MG63 (cell line): ENCODE data around the gene RCC1. TPM values are rescaled to one million over a fixed set of nuclear protein-coding genes. Genes with fewer than 3 reads are reported as not detected.
A peak's percentile ranks its signal among the peaks of the same experiment; 100 is the strongest.
"Not testable (repeated sequence)": the region's sequence is repeated elsewhere in the genome, so short reads cannot be mapped to it uniquely, and the experiment has no call there.

ENCODE experiments used
- DNase-seq: peaks from one replicate; pipeline ENCODE4 v3.0.0-alpha.2; 2020
- H3K27me3 ChIP-seq: fragments of 250-450 bp; sonication (Bioruptor Pico); 2 replicates; pipeline ENCODE4 v1.5.1; 2020; ENCODE audit warnings: mild to moderate bottlenecking, moderate library complexity
- H3K36me3 ChIP-seq: fragments of 250-450 bp; sonication (Bioruptor Pico); 2 replicates; pipeline ENCODE4 v1.5.1; 2020; ENCODE audit warnings: mild to moderate bottlenecking, moderate library complexity
- H3K4me3 ChIP-seq: fragments of 250-450 bp; sonication (Bioruptor Pico); 2 replicates; pipeline ENCODE4 v1.5.1; 2020; ENCODE audit warnings: mild to moderate bottlenecking, moderate library complexity
- H3K9me3 ChIP-seq: fragments of 250-450 bp; sonication (Bioruptor Pico); 2 replicates; pipeline ENCODE4 v1.5.1; 2020; ENCODE audit warnings: mild to moderate bottlenecking, moderate library complexity
- total RNA-seq: library from RNA; depleted of rRNA; stranded (reverse); fragments of >200 nt; shearing (Covaris generic); gene quantifications from 2 replicates; pipeline ENCODE4 v1.2.3, GENCODE V29; 2014; ENCODE audit warnings: low replicate concordance; rRNA removed

The RCC1 gene, protein sequence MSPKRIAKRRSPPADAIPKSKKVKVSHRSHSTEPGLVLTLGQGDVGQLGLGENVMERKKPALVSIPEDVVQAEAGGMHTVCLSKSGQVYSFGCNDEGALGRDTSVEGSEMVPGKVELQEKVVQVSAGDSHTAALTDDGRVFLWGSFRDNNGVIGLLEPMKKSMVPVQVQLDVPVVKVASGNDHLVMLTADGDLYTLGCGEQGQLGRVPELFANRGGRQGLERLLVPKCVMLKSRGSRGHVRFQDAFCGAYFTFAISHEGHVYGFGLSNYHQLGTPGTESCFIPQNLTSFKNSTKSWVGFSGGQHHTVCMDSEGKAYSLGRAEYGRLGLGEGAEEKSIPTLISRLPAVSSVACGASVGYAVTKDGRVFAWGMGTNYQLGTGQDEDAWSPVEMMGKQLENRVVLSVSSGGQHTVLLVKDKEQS
- 116 and 153 TPM in 2 replicates for total RNA-seq

DNA sequence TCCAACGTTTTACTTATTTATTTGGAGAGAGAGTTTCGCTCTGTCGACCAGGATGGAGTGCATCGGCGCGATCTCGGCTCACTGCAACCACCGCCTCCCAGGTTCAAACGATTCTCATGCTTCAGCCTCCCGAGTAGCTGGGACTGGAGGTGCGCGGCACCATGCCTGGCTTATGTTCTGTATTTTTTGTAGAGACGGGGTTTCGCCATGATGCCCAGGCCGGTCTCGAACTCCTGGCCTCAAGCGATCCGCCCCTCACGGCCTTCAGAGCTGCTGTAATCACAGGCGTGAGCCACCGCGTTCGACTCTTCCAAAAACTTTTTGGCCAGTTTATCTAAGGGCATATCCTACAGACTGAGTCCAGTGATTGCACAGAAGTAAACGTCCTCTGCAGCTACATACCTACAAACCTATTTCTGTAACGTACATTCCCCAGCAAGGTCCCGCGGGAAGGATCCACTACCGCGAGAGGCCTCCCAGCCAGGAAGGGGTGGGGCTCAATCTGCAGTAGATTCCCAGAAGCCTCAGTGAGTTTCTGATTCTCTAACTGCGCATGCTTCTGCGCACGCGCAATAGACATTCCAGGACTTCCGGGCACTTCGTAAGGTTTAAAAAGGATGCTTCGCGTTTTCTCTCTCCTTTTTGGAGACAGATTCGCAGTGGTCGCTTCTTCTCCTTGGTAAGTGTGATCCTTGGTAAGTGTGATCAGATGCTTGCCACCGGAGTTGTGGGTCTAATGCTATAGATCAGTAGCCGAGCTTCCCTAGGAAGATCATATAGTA lies at the start of gene RCC1:
Gene RCC1, plus strand, starts transcription at position 638 of the 782 bp plus-strand sequence. CDS start 23,824 bp downstream, outside the sequence.
- Histone ChIP-seq H3K36me3 (peaks cover 46% of the 10 kb centered on the region), H3K4me3 (peak within 1 kb of the TSS; percentile 96), H3K9me3 (no peaks in the 10 kb centered on the region; the same call in 1 of the 2 replicates)

DNA sequence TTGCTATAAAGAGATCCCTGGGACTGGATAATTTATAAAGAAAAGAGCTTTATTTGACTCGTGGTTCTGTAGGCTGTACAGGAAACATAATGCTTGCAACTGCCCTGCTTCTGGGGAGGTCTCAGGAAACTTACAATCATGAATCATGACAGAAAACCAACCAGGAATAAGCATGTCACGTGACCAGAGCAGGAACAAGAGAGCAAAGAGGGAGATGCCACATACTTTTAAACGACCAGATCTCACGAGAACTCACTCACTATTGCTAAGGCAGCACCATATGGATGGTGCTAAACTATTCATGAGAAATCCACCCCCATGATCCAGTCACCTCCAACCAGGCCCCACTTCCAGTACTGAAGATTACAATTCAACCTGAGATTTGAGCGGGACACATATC lies 49.8 kb upstream of the RCC1 start:
- Histone ChIP-seq H3K4me3 (no peak overlapping the region), H3K27me3 (no peaks in the 10 kb centered on the region), H3K9me3 (no peaks in the 10 kb centered on the region), H3K36me3 (peaks cover 35% of the 10 kb centered on the region)
- no peak for DNase-seq

More for the DNA sequence above, at the start of gene RCC1:
- peak; percentile 97 for DNase-seq
- 0 out of 2 replicates have a peak, but pooled peaks cover 2% of the 10 kb centered on the region for H3K27me3 ChIP-seq

DNA sequence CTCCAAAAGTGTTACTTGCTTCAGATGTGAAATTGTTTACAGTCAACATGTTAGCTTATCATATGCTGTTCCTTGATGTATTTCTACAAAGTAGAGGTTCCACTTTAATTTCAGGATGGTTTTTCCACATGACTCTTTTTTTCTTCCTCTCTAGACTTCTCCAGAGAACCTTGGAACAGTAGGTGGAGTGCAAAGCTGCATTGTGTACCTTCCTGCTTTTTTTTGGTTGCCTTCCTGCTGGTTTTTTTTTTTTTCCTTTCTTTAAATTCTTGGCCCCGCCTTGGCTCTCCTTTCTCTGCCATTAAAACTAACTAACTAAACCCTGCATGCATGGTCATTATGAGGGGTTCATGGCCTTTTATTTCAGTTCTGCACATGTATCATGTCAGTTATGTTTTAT lies 48.2 kb upstream of the RCC1 start:
- no peaks in the 10 kb centered on the region for H3K9me3 ChIP-seq
- peaks cover 40% of the 10 kb centered on the region for H3K36me3 ChIP-seq
- H3K4me3 ChIP-seq: no peak overlapping the region
- H3K27me3 ChIP-seq: no peaks in the 10 kb centered on the region
- DNase-seq: no peak

DNA sequence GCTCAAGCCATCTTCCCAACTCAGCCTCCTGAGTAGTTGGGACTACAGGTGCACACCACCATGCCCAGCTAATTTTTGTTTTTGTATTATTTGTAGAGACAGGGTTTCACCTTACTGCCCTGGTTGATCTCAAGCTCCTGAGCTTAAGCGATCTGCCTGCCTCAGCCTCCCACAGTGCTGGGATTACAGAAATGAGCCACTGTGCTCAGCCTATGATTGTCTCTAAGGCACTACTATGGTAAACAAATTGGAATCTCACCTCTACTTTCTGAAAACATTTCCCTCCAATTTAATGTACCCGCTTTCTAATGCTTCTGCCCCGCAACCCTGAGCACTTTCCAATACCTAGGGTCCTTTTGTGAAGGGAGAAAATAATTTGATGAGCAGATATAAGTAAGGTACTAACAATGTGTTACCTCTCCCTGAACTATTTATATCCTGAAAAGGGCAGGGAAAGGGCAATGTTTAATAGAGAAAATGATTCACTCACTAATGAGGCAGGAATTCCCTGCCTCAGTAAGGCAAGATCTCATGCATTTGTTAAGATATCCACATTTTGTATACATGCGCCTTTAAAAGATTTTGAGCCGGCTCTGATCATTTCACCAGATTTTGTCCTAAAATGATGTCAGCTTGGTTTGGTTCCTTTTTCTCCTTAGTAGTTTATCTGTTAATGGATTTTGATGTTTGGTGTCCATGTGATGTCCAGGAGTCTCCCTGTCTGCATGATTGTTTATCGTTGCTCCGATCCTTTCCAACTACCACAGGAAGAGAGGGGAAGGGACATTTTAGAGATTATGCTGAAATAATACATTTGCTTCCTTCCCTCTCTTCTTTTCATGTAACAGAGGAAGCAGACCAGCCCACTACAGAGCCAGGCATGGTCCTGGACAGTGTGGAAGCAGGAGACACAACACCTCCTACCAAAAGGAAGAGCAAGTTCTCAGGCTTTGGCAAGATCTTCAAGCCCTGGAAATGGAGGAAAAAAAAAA lies 47.3 kb upstream of the RCC1 start:
- no peak for DNase-seq
- no peaks in the 10 kb centered on the region for H3K9me3 ChIP-seq
- H3K4me3 ChIP-seq: no peak overlapping the region
- H3K27me3 ChIP-seq: no peaks in the 10 kb centered on the region
- peaks cover 39% of the 10 kb centered on the region for H3K36me3 ChIP-seq

DNA sequence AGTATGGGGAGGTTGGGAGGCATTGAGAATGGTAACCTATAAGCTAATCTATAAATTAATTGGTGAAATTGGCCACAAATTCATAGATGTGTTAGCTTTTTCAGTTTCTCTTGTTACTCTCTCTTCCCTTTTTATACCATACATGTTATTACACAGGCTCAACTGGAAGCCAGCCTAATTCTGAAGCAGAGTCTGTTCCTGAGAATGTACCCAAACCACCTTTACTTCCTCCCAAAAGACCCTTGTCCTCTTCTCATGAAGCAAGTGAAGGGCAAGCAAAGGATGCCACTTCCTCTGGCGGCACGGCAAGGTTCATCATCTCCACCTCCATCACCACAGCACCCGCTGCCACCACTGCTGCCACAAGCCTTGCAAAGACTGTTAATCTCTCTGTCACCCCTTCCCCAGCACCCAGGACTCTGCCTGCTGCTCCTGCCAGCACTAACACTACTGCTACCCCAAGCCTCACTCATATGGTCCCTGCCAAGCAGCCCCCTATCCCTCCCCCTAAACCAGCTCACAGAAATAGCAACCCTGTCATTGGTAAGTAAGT lies 39.5 kb upstream of the RCC1 start:
- Histone ChIP-seq H3K4me3 (no peak overlapping the region), H3K36me3 (peaks cover 65% of the 10 kb centered on the region), H3K27me3 (no peaks in the 10 kb centered on the region), H3K9me3 (no peaks in the 10 kb centered on the region)
- no peak for DNase-seq

DNA sequence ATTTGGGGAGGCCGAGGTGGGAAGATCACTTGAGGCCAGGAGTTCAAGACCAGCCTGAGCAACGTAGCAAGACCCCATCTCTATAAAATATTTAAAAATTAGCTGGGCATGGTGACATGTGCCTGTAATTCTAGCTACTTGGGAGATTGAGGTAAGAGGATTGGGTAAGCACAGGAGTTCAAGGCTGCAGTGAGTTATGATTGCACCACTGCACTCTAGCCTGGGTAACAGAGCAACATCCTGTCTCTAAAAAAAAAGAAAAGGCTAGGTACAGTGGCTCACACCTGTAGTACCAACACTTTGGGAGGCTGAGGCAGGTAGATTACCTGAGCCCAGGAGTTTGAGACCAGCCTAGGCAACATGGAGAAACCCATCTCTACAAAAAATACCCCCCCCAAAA lies 35.7 kb upstream of the RCC1 start:
- Histone ChIP-seq H3K9me3 (no peaks in the 10 kb centered on the region), H3K4me3 (no peak overlapping the region), H3K36me3 (peaks cover 60% of the 10 kb centered on the region), H3K27me3 (no peaks in the 10 kb centered on the region)
- DNase-seq: no peak

DNA sequence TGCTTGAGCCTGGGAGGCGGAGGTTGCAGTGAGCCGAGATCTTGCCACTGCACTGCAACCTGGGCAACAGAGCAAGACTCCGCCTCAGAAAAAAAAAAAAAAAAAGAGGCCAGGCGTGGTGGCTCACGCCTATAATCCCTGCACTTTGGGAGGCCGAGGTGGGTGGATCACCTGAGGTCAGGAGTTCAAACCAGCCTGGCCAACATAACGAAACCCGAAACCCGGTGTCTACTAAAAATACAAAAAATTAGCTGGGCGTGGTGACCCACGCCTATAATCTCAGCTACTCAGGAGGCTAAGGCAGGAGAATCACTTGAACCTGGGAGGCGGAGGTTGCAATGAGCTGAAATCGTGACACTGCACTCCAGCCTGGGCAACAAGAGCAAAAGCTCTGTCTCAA lies 26.3 kb upstream of the RCC1 start:
- H3K36me3 ChIP-seq: peaks cover 73% of the 10 kb centered on the region
- H3K27me3 ChIP-seq, H3K9me3 ChIP-seq, DNase-seq, H3K4me3 ChIP-seq: not testable (repeated sequence)

DNA sequence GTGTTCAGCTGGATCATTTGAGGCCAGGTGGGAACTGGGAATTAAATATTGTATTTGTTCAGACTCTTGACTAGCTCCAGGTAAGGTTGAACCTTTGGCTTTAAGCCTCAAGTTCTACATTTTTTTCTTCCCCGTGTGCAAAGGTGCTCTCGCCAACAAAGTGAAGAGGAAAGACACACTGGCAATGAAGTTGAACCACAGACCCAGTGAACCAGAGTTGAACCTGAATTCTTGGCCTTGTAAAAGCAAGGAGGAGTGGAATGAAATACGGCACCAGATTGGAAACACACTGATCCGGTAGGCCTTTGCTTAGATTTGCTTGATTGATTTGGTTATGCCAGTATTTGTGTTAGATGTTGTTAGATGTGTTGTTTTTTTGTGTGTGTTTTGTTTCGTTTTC lies 25.5 kb upstream of the RCC1 start:
- Histone ChIP-seq H3K9me3 (no peaks in the 10 kb centered on the region), H3K36me3 (peaks cover 72% of the 10 kb centered on the region), H3K27me3 (no peaks in the 10 kb centered on the region), H3K4me3 (no peak overlapping the region)
- no peak for DNase-seq

DNA sequence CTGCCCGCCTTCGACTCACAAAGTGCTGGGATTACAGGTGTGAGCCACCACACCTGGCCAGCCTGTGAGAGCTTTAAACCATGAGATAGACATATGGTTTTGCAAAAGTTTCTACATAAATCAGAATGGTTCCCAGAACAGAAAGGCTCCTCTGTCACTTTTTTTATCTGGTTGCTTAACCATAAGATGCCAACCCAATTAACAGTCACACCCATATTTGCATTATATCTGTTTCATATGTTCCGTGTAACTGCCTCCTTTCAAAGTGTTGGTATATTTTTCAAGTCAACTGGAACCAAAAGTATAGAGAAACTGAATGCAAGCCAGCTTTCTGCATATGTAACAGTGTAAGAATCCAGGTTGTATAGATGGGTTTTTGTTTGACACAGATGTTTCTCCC lies 23.7 kb upstream of the RCC1 start:
- Histone ChIP-seq H3K9me3 (no peaks in the 10 kb centered on the region), H3K4me3 (no peak overlapping the region), H3K27me3 (no peaks in the 10 kb centered on the region), H3K36me3 (peaks cover 63% of the 10 kb centered on the region)
- DNase-seq: no peak

DNA sequence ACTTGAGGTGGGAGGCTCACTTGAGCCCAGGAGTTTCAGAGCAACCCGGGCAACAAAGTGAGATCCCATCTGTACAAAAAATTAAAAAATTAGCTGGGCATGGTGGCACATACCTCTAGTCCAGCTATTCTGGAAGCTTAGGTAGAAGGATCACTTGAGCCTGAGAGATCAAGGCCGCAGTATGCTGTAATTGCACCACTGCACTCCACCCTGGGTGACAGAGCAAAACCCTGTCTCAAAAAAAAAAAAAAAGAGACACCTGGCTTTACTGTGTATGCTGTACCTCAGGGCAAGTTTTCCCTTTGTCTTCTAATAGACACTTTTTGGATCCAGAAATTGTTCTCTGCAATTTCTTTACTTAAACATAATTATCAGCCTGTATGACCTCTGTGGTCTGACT lies 23.1 kb upstream of the RCC1 start:
- H3K9me3 ChIP-seq: no peaks in the 10 kb centered on the region
- H3K27me3 ChIP-seq: no peaks in the 10 kb centered on the region
- no peak for DNase-seq
- no peak overlapping the region for H3K4me3 ChIP-seq
- peaks cover 59% of the 10 kb centered on the region for H3K36me3 ChIP-seq

DNA sequence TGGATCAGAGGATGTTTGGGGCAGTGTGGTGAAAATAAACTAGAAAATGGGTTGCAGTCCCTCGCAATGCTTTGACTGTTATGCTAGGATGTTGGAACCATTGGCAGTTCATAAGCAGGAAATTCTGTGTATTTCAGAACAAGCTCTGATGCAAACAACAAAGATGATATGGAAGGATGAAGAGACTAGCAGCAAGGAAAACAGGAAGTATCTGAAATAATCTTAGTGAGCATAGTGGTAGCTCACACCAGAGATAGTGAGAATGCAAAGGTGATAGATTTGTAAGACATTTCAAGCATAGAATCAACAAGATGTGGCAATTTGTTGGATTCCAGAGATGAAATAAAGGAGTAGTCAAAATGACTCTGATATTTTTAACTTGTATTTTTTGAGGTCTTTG lies 11.1 kb upstream of the RCC1 start:
- Histone ChIP-seq H3K9me3 (no peaks in the 10 kb centered on the region), H3K36me3 (peaks cover 54% of the 10 kb centered on the region), H3K27me3 (no peaks in the 10 kb centered on the region), H3K4me3 (no peak overlapping the region)
- no peak for DNase-seq

DNA sequence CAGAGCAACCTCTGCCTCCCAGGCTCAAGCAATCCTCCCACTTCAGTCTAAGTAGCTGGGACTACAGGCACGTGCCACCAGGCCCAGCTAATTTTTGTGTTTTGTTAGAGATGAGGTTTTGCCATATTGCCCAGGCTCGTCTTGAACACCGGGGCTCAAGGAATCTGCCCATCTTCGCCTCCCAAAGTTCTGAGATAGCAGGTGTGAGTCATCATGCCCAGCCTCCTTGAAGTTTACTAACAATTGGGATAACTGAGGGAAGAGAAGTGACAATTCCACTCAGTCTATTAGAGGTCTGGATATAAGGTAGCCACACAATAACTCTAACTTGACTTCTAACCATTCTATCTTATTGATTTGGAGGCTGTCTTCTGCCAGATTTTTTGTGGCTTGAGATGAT lies 6.3 kb upstream of the RCC1 start:
- no peak for DNase-seq
- Histone ChIP-seq H3K4me3 (no peak overlapping the region), H3K36me3 (peaks cover 31% of the 10 kb centered on the region), H3K27me3 (no peaks in the 10 kb centered on the region), H3K9me3 (no peaks in the 10 kb centered on the region)

DNA sequence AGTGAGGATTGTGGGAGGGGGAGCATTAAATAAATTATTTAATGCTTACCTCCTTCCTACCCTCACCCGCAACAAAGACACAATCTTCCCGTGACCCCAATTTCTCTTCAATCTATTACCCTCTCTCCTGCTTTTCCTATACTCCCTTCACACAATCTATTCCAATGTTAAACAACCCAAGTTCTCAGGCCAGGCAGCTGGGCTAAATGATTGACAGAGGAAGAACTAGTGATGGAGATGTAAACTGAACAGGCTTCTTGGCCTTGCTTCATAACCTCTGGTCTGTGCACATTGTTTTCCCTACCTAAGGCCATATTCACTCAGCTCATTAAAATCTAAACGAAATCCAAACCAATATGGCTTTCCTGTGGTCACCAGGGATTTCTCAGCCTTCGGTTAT lies 3.9 kb upstream of the RCC1 start:
- DNase-seq: no peak
- Histone ChIP-seq H3K27me3 (no peaks in the 10 kb centered on the region), H3K9me3 (no peaks in the 10 kb centered on the region)

DNA sequence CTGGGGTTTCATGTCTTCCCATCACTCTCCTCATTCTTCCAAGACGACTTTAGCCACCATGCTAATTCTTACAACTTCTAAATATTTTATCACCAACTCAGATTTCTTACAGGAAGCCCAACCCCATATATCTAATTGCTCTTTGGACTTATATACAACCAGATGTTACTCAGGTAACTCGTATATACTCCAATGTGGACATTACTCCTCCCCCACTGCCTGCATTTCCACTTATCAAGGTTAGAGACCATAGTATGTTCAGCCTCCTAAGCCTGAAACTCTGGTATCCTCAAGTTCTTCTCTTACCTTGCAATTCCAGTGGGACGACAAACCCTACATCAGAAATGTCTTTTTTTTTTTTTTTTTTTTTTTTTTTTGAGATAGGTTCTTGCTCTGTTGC lies 2.7 kb upstream of the RCC1 start:
- DNase-seq: no peak
- Histone ChIP-seq H3K9me3 (no peaks in the 10 kb centered on the region), H3K36me3 (peaks cover 36% of the 10 kb centered on the region), H3K27me3 (no peaks in the 10 kb centered on the region), H3K4me3 (no peak overlapping the region)

More for the DNA sequence above, 3.9 kb upstream of the RCC1 start:
- Histone ChIP-seq H3K36me3 (peaks cover 24% of the 10 kb centered on the region), H3K4me3 (no peak overlapping the region)

DNA sequence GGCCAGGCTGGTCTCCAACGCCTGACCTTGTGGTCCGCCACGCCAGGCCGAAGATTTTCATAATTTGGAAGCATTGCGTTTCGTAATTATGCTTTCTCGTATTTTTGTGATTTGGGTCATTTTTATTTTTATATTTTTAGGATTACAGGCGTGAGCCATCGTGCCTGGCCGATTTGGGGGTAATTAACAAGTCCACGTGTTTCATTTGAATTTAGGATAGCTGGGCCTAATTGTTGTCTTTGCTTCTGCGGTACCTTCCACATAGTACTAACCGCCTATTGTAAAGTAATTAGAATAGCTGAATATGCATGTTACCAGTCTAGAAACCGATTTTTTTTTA lies 1.0 kb downstream of the RCC1 start:
- H3K9me3 ChIP-seq: no peaks in the 10 kb centered on the region; the same call in 1 of the 2 replicates
- 0 out of 2 replicates have a peak, but pooled peaks cover 2% of the 10 kb centered on the region for H3K27me3 ChIP-seq
- DNase-seq: no peak
- H3K36me3 ChIP-seq: peaks cover 57% of the 10 kb centered on the region
- peak overlapping the region; percentile 96 for H3K4me3 ChIP-seq

DNA sequence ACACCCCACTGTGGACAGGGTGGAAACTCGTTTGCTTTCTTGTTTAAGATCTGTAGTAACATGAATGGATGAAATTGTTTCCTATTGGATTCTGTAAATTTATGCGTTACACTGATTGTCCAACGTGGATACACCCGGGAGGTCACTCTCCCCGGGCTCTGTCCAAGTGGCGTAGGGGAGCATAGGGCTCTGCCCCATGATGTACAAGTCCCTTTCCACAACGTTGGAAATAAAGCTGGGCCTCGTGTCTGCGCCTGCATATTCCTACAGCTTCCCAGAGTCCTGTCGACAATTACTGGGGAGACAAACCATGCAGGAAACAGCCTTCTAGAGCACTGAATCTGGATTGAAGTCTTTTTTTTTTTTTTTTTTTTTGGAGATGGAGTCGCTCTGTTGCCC lies 1.4 kb downstream of the RCC1 start:
- peaks cover 61% of the 10 kb centered on the region for H3K36me3 ChIP-seq
- H3K27me3 ChIP-seq: 0 out of 2 replicates have a peak, but pooled peaks cover 2% of the 10 kb centered on the region
- H3K4me3 ChIP-seq: peak overlapping the region; percentile 96
- DNase-seq: peak; percentile 23
- H3K9me3 ChIP-seq: no peaks in the 10 kb centered on the region; the same call in 1 of the 2 replicates
